Smooth muscle cell (in vitro differentiated cells): ENCODE data around the gene LRRC8A. TPM values are rescaled to one million over a fixed set of nuclear protein-coding genes. Genes with fewer than 3 reads are reported as not detected.
"Not testable (repeated sequence)": the region's sequence is repeated elsewhere in the genome, so short reads cannot be mapped to it uniquely, and the experiment has no call there.

Source experiments
- DNase-seq: peaks from one replicate; lab custom pipeline; 2025; ENCODE audit not compliant: unreplicated experiment; lab: John Stamatoyannopoulos, UW
- H2AFZ ChIP-seq: fragments of 200-600 bp; sonication (generic); 2 replicates; pipeline ENCODE4 v1.6.0; 2016; ENCODE audit warnings: antibody characterized with exemption, low read depth, mild to moderate bottlenecking
- H3F3A ChIP-seq: fragments of 200-600 bp; sonication (generic); 2 replicates; pipeline ENCODE4 v1.6.0; 2017; ENCODE audit warnings: antibody characterized with exemption, low read depth
- H3K27ac ChIP-seq: fragments of 200-600 bp; sonication (generic); 2 replicates; pipeline ENCODE4 v1.5.1; 2016; ENCODE audit warnings: low read depth, mild to moderate bottlenecking
- H3K27me3 ChIP-seq: fragments of 200-600 bp; sonication (generic); 2 replicates; pipeline ENCODE4 v1.6.1; 2016; ENCODE audit warnings: low read depth, mild to moderate bottlenecking
- H3K36me3 ChIP-seq: fragments of 200-600 bp; sonication (generic); 2 replicates; pipeline ENCODE4 v1.5.1; 2016; ENCODE audit warnings: low read depth
- H3K4me1 ChIP-seq: fragments of 200-600 bp; sonication (generic); 2 replicates; pipeline ENCODE4 v1.5.1; 2016; ENCODE audit warnings: low read depth
- H3K4me2 ChIP-seq: fragments of 200-600 bp; sonication (generic); 2 replicates; pipeline ENCODE4 v1.6.0; 2016; ENCODE audit warnings: mild to moderate bottlenecking
- H3K4me3 ChIP-seq: fragments of 200-600 bp; sonication (generic); 2 replicates; pipeline ENCODE4 v1.5.1; 2016; ENCODE audit warnings: mild to moderate bottlenecking
- H3K79me2 ChIP-seq: fragments of 200-600 bp; sonication (generic); 2 replicates; pipeline ENCODE4 v1.6.0; 2016; ENCODE audit warnings: low read depth, mild to moderate bottlenecking
- H3K9ac ChIP-seq: fragments of 200-600 bp; sonication (generic); 2 replicates; pipeline ENCODE4 v1.6.0; 2016; ENCODE audit warnings: low read depth
- H3K9me3 ChIP-seq: fragments of 200-600 bp; sonication (generic); replicated peaks from 2 replicates; pipeline ENCODE4 v1.5.1; 2016; ENCODE audit warnings: low read depth
- H4K20me1 ChIP-seq: fragments of 200-600 bp; sonication (generic); 2 replicates; pipeline ENCODE4 v1.6.0; 2016; ENCODE audit warnings: low read depth
- CTCF ChIP-seq: fragments of 200-600 bp; sonication (generic); IDR thresholded peaks from 2 replicates; pipeline ENCODE4 v1.5.1; 2017; ENCODE audit warnings: borderline replicate concordance, mild to moderate bottlenecking, antibody characterized with exemption; ENCODE audit not compliant: insufficient read depth, poor library complexity, severe bottlenecking
- WGBS: methylation state at CpG from one replicate; pipeline ENCODE4 v1.1.7; 2016; ENCODE audit warnings: low lambda C conversion rate; 5-methylcytosine and 5-hydroxymethylcytosine counted together
- polyA plus RNA-seq: library from polyadenylated mRNA; unstranded; fragments of >200 nt; fragmentation: Nextera tagmentation; extraction: Ambion mirVana; gene quantifications from 2 replicates; pipeline ENCODE4 v1.2.1, GENCODE V29; 2016
- total RNA-seq: library from RNA; depleted of rRNA; stranded (reverse); fragments of >200 nt; gene quantifications from 2 replicates; pipeline ENCODE4 v1.2.3, GENCODE V29; 2014

LRRC8A gene
- total and polyA plus RNA-seq, 2 experiments from 2014 or later, result 50.1 to 58.3 TPM

DNA sequence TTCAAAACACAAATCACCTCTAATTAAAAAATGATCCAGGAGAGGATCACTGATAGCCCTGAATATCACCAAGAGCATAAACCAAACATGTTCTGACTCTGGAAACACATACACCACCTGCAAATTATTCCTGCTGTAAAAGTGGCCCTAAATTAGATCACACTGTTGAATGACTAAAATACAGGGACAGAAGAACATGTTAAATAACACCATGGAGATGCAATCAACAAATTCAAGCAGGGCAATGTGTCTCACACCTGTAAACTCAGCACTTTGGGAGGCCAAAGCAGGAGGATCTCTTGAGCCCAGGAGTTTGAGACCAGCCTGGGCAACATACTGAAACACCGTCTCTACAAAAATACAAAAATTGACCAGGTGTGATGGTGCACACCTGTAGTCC lies 34.1 kb upstream of the LRRC8A start:
- no peak overlapping the region for H3K27ac ChIP-seq
- WGBS, result 100% methylated on average over 1 of the region's 1 CpG
- no peak overlapping the region for H3K4me3 ChIP-seq
- H3K4me2 ChIP-seq, result no peak overlapping the region
- H3K9ac ChIP-seq, result no peak overlapping the region
- H3K4me1 ChIP-seq, result no peaks in the 10 kb centered on the region
- H3K36me3 ChIP-seq, result no peaks in the 10 kb centered on the region
- no peak for DNase-seq
- no peaks in the 10 kb centered on the region for H3K27me3 ChIP-seq
- TF ChIP-seq CTCF, result no peak
- H2AFZ ChIP-seq, result no peak overlapping the region
- H4K20me1 ChIP-seq, result no peaks in the 10 kb centered on the region
- no peaks in the 10 kb centered on the region for H3K79me2 ChIP-seq
- no peaks in the 10 kb centered on the region for H3F3A ChIP-seq
- H3K9me3 ChIP-seq, result no peaks in the 10 kb centered on the region

DNA sequence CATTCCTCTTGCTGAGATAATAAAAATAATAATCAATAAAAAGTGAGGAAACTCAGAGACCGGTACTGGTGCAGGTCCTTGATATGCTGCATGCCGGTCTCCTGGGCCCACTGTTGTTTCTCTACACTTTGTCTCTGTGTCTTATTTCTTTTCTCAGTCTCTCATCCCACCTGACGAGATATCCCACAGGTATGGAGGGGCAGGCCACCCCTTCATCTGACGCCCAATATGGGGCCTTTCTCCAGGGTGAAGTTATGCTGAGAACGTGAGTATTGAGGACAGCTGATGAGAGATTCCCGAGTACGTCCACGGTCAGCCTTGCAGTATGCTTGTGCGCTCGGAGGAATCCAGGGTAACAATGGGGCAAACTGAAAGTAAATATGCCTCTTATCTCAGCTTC lies 30.9 kb upstream of the LRRC8A start:
- H3K36me3 ChIP-seq, DNase-seq, H3K4me1 ChIP-seq, H3K79me2 ChIP-seq, H3F3A ChIP-seq, H4K20me1 ChIP-seq, H3K4me2 ChIP-seq, H3K27me3 ChIP-seq, H3K9ac ChIP-seq, H3K27ac ChIP-seq, H3K4me3 ChIP-seq, H3K9me3 ChIP-seq, H2AFZ ChIP-seq: not testable (repeated sequence)
- 93% methylated on average over 10 of the region's 10 CpGs for WGBS

DNA sequence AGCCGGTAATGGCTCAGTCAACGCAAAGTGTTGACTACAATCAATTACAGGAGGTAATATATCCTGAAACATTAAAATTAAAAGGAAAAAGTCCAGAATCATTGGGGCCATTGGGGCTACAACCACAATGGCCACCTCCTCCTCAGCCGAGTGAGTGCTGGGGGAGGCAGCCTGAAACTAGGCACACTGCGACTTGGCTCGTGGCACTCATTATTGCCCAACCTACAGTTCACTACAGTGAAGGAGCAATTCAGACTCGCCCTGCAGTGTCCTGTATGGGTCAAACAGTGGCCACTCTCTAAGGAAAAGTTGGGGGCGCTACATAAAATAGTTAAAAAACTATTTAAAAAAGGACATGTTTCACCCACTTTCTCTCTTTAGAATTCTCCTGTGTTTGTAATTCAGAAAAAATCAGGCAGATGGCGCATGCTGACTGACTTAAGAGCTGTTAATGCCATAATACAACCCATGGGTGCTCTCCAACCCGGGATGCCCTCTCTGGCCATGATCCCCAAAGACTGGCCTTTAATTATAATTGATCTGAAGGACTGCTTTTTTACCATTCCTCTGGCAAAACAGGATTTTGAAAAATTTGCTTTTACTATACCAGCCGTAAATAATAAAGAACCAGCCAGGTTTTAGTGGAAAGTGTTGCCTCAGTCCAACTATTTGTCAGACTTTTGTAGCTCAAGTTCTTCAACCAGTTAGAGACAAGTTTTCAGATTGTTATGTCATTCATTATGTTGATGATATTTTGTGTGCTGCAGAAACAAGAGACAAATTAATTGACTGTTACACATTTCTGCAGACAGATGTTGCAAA lies 29.9 kb upstream of the LRRC8A start:
- H3K9ac ChIP-seq, H2AFZ ChIP-seq, H3F3A ChIP-seq, DNase-seq, H3K4me2 ChIP-seq, H3K36me3 ChIP-seq, H3K4me3 ChIP-seq, H3K79me2 ChIP-seq, H3K4me1 ChIP-seq, H3K27ac ChIP-seq, H3K27me3 ChIP-seq, H3K9me3 ChIP-seq, H4K20me1 ChIP-seq: not testable (repeated sequence)
- WGBS, result 79% methylated on average over 10 of the region's 10 CpGs
- TF ChIP-seq CTCF, result peak; percentile 46

DNA sequence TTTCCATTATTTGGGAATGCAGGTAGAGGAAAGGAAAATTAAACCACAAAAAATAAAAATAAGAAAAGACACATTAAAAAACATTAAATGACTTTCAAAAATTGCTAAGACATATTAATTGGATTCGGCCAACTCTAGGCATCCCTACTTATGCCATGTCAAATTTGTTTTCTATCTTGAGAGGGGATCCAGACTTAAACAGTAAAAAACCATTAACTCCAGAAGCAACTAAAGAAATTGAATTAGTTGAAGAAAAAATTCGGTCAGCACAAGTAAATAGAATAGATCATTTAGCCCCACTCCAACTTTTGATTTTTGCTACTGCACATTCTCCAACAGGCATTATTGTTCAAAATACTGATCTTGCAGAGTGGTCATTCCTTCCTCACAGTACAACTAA lies 29.3 kb upstream of the LRRC8A start:
- not testable (repeated sequence) for H3K36me3 ChIP-seq, DNase-seq, H2AFZ ChIP-seq, H3K4me2 ChIP-seq, H3K4me3 ChIP-seq, H4K20me1 ChIP-seq, H3K4me1 ChIP-seq, H3K27ac ChIP-seq, H3K9ac ChIP-seq, H3K79me2 ChIP-seq, H3F3A ChIP-seq, H3K9me3 ChIP-seq, H3K27me3 ChIP-seq
- 94% methylated on average over 2 of the region's 2 CpGs for WGBS

- WGBS, result 93% methylated on average over 6 of the region's 6 CpGs
- H3K9ac ChIP-seq, H3K4me2 ChIP-seq, H3F3A ChIP-seq, H3K79me2 ChIP-seq, H3K4me3 ChIP-seq, H2AFZ ChIP-seq, DNase-seq, H4K20me1 ChIP-seq, H3K36me3 ChIP-seq, H3K27ac ChIP-seq, H3K9me3 ChIP-seq, H3K27me3 ChIP-seq, H3K4me1 ChIP-seq: not testable (repeated sequence)
These were observed 27.5 kb upstream of the LRRC8A start for GRCh38 chr9:128854454-128854853.

- DNase-seq, H3F3A ChIP-seq, H4K20me1 ChIP-seq, H2AFZ ChIP-seq, H3K4me3 ChIP-seq, H3K27ac ChIP-seq, H3K36me3 ChIP-seq, H3K4me1 ChIP-seq, H3K9me3 ChIP-seq, H3K4me2 ChIP-seq, H3K9ac ChIP-seq, H3K27me3 ChIP-seq, H3K79me2 ChIP-seq: not testable (repeated sequence)
- WGBS, result 91% methylated on average over 7 of the region's 7 CpGs
These were observed 23.5 kb upstream of the LRRC8A start for GRCh38 chr9:128858476-128858875.
